GM12878 (cell line): ENCODE data around the gene LRRC10B. TPM values are rescaled to one million over a fixed set of nuclear protein-coding genes. Genes with fewer than 3 reads are reported as not detected.

Source experiments
- ATAC-seq: fragments of 200-7000 bp; cut with Tn5 transposase; 3 replicates; pipeline ENCODE4 v1.9.1; 2020; ENCODE audit warnings: mild to moderate bottlenecking, moderate library complexity
- BruUV-seq: library from RNA; stranded (reverse); fragments of 400-500 nt; replicated peaks from 2 replicates; lab custom pipeline; 2021; lab: Mats Ljungman, UMichigan
- CTCF ChIA-PET: fragments of 300-600 bp; sonication (Branson Sonifier 250); formaldehyde crosslinking; extraction: SDS; loops from one replicate; lab custom pipeline; 2021; ENCODE audit warnings: inconsistent platforms; lab: Yijun Ruan, JAX
- POLR2A ChIA-PET: fragments of 350-600 bp; formaldehyde crosslinking; extraction: SDS; loops from one replicate; lab custom pipeline; 2021; ENCODE audit warnings: inconsistent platforms; lab: Charles Lee
- RAD21 ChIA-PET: fragments of 300-600 bp; sonication (Branson Sonifier 250); formaldehyde crosslinking; loops from one replicate; lab custom pipeline; 2023; ENCODE audit warnings: antibody characterized with exemption; ENCODE audit not compliant: unreplicated experiment; lab: Charles Lee
- SMC1A ChIA-PET: fragments of 300-600 bp; sonication (Branson Sonifier 250); formaldehyde crosslinking; loops from one replicate; lab custom pipeline; 2023; ENCODE audit not compliant: unreplicated experiment, uncharacterized antibody; lab: Charles Lee
- DNase-seq: peaks from one replicate; pipeline ENCODE4 v3.0.0-alpha.2; 2011; ENCODE audit warnings: low read depth, low spot score
- FAIRE-seq: peaks from 3 replicates; lab custom pipeline; 2011; peaks lifted over from hg19 to GRCh38; lab: Jason Lieb, UNC
- H2AFZ ChIP-seq: 2 replicates; pipeline ENCODE4 v1.6.0; 2011; ENCODE audit warnings: low read depth, low read length, control low read depth; ENCODE audit not compliant: control insufficient read depth
- H3K27ac ChIP-seq: 2 replicates; pipeline ENCODE4 v1.5.1; 2011; ENCODE audit warnings: control low read depth; ENCODE audit not compliant: control insufficient read depth, insufficient read depth
- H3K27me3 ChIP-seq, 2 experiments: replicated peaks in 1 of 2; 2 replicates each; pipeline versions ENCODE4 v1.6.0 to v1.6.1; 2011; ENCODE audit warnings: low read length in 1 of 2; ENCODE audit not compliant: control insufficient read depth in 2 of 2, insufficient read depth in 2 of 2
- H3K36me3 ChIP-seq, 2 experiments: 2 replicates each; pipeline ENCODE4 v1.5.1; 2011; ENCODE audit warnings: low read length in 1 of 2; ENCODE audit not compliant: control insufficient read depth in 2 of 2, insufficient read depth in 2 of 2
- H3K4me1 ChIP-seq: 2 replicates; pipeline ENCODE4 v1.6.1; 2011; ENCODE audit warnings: mild to moderate bottlenecking, low read length, moderate library complexity, mixed read lengths; ENCODE audit not compliant: control insufficient read depth, insufficient read depth
- H3K4me2 ChIP-seq: 2 replicates; pipeline ENCODE4 v1.6.0; 2011; ENCODE audit warnings: control low read depth; ENCODE audit not compliant: control insufficient read depth, insufficient read depth
- H3K4me3 ChIP-seq: fragments of 200-600 bp; sonication (generic); 2 replicates; pipeline ENCODE4 v1.5.1; 2016
- H3K79me2 ChIP-seq: 2 replicates; pipeline ENCODE4 v1.6.0; 2011; ENCODE audit warnings: low read length; ENCODE audit not compliant: control insufficient read depth, insufficient read depth
- H3K9ac ChIP-seq: 2 replicates; pipeline ENCODE4 v1.8.0; 2011; ENCODE audit warnings: low read length, control low read depth, mixed read lengths; ENCODE audit not compliant: control insufficient read depth, insufficient read depth
- H3K9me3 ChIP-seq: replicated peaks from 3 replicates; pipeline ENCODE4 v1.5.1; 2011; ENCODE audit warnings: mild to moderate bottlenecking, low read length; ENCODE audit not compliant: control insufficient read depth, insufficient read depth
- H4K20me1 ChIP-seq: 2 replicates; pipeline ENCODE4 v1.6.0; 2011; ENCODE audit not compliant: control insufficient read depth, insufficient read depth
- NBN ChIP-seq: fragments of 450-650 bp; IDR thresholded peaks from 2 replicates; pipeline ENCODE4 v1.6.1; 2016
- NFXL1 ChIP-seq: fragments of 450-650 bp; IDR thresholded peaks from 2 replicates; pipeline ENCODE4 v1.6.1; 2017; ENCODE audit warnings: antibody characterized with exemption, mild to moderate bottlenecking, borderline replicate concordance
- NR2F1 ChIP-seq: fragments of 450-650 bp; conservative IDR thresholded peaks from 2 replicates; pipeline ENCODE4 v1.6.1; 2017; ENCODE audit warnings: mild to moderate bottlenecking
- STAT1 ChIP-seq: fragments of 450-650 bp; conservative IDR thresholded peaks from 2 replicates; pipeline ENCODE4 v1.6.1; 2014; ENCODE audit warnings: antibody characterized with exemption, mild to moderate bottlenecking
- ZBED1 ChIP-seq: IDR thresholded peaks from 2 replicates; pipeline ENCODE4 v1.6.1; 2016; ENCODE audit warnings: borderline replicate concordance
- WGBS: methylation state at CpG from one replicate; pipeline ENCODE4 v1.1.6; 2016; ENCODE audit warnings: low lambda C conversion rate; ENCODE audit not compliant: insufficient replicate concordance, insufficient coverage; ENCODE audit errors: missing lambda C conversion rate; 5-methylcytosine and 5-hydroxymethylcytosine counted together
- in situ Hi-C: fragments of 300-500 bp; cut with MboI; formaldehyde crosslinking; loops from 9 replicates; pipeline ENCODE4 v1.14.3; 2018; ENCODE audit warnings: mixed read lengths
- intact Hi-C: fragments of 100-400 bp; cut with micrococcal nuclease; formaldehyde crosslinking; loops from one replicate; pipeline ENCODE4 v1.14.2; 2022; ENCODE audit not compliant: unreplicated experiment
- polyA plus RNA-seq, 11 experiments: library from polyadenylated mRNA; depleted of rRNA in 4 of 11; unstranded in 6 of 11; stranded (reverse) in 5 of 11; fragments of >200 nt; fragmentation: Nextera tagmentation in 4 of 11; fragmentation: Illumina TruSeq in 1 of 11; extraction: Ambion mirVana in 4 of 11; extraction: Trizol in 1 of 11; gene quantifications; 1 replicate in 1 of 11; 2 replicates in 10 of 11; pipeline versions ENCODE4 v1.2.1 to v1.2.3, GENCODE V29; 2011 to 2016; ENCODE audit warnings: inconsistent platforms in 2 of 11, missing spikeins in 2 of 11, low read depth in 1 of 11
- total RNA-seq, 4 experiments: library from RNA; depleted of rRNA in 3 of 4; stranded (reverse); fragments of >200 nt in 3 of 4; fragmentation: Illumina TruSeq in 1 of 4; extraction: Trizol in 1 of 4; gene quantifications; 2 replicates each; pipeline versions ENCODE4 v1.2.1 to v1.2.3, GENCODE V29; 2013 to 2021
- TF ChIP-seq, protein P1 (sequence below), 3 experiments: IDR thresholded peaks in 2 of 3; conservative IDR thresholded peaks in 1 of 3; 2 replicates each; pipeline ENCODE4 v1.5.1; 2011; ENCODE audit warnings: low read depth in 3 of 3, low read length in 3 of 3, mild to moderate bottlenecking in 3 of 3, control low read depth in 2 of 3, moderate library complexity in 2 of 3, inconsistent platforms in 1 of 3, mixed read lengths in 1 of 3; ENCODE audit not compliant: control insufficient read depth in 2 of 3, insufficient read depth in 1 of 3; ENCODE audit errors: extremely low read depth in 1 of 3
- TF ChIP-seq, protein P2 (sequence below): IDR thresholded peaks from 2 replicates; pipeline ENCODE4 v1.6.1; 2011; ENCODE audit warnings: low read depth, low read length, improper control_type of control experiment, borderline replicate concordance
- TF ChIP-seq, protein P3 (sequence below): fragments of 450-650 bp; formaldehyde crosslinking; IDR thresholded peaks from 2 replicates; pipeline ENCODE4 v1.4.0; 2022; ENCODE audit warnings: mild to moderate bottlenecking, moderate library complexity

LRRC10B gene
- total and polyA plus RNA-seq, 10 of the 15 experiments (the other 5 are each of a cell fraction or from before 2014, with no cell fraction given) = not detected

DNA sequence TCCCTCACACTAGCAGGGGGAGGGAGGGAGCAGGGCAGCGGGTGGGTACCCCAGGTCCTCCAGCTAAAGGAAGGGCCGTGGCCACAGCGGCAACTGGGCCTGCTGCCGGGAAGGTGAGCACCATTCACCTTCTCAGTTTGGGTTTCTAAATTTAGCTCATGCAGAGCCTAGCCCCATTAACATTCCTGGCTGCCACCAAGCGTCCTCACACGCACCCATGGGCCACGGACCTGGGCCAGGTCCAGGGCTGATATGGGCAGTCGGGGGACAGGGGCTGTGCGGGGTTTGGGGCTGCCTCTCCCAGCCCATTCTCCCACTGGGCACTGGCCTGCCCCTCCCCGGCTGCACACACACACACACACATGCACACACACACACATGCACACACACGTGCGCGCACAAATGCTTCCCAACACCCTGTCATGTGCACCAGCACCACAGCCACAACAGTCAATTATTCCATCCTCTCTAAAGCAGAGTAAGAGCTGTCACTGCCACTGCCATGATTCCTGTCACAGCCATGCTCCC, 43.6 kb downstream of the LRRC10B start:
- no peak overlapping the region for H3K4me2 ChIP-seq

DNA sequence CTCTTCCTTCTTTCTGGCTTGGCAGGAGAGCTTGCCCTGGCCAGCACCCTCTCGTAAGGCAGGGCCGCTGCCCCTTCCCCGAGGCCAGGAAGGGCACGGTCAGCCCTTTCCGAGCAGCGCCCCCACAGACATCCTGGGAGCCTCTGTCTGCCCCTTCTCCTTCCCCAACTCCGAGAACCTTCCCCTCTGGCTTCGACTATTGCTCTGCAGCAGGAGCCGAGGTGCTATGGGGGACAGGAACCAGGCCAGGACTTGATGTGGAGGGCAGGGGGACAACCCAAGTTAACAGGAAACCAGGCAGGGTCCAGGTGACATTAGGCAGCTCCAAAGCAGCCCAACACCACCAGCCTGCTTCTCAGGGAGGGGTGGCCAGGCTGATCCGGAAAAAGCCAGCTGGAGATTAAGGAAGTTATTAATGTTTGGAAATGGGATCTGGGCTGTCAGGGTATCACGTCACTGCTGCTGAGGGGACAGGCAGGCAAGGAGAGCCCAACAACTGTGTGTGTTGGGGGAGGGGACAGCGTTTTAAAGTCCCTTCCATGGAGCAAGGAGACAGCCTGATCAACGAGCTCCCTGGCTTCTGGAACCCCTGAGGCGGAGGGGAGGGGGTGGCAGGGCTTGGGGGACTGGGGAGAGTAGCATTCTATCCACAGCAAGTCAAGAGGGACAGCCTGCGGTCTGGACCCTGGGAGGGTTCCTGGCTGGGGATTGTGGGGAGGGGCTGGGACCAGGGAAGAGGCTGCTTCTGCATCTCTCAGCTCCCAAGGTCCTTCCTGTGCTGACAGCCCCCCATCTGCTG, 45.0 kb downstream of the LRRC10B start:
- BruUV-seq = no TSS peak
- Histone ChIP-seq H3K27ac (no peak overlapping the region), H3K4me3 (no peak overlapping the region), H3K9me3 (no peaks in the 10 kb centered on the region), H3K27me3 (peaks cover 6% of the 10 kb centered on the region in 2 experiments), H3K4me2 (no peak overlapping the region), H3K36me3 (no peaks in the 10 kb centered on the region), H4K20me1 (no peaks in the 10 kb centered on the region), H3K9ac (no peak overlapping the region), H3K79me2 (no peaks in the 10 kb centered on the region), H2AFZ (no peak overlapping the region), H3K4me1 (no peaks in the 10 kb centered on the region)
- ATAC-seq (no peak), FAIRE-seq (no peak), DNase-seq (no peak)
- CTCF ChIA-PET = no interaction called here
- POLR2A ChIA-PET = no interaction called here
- SMC1A ChIA-PET = no interaction called here
- in situ Hi-C loops (no loop called here), intact Hi-C loops (no loop called here)
- RAD21 ChIA-PET = no interaction called here
- WGBS = 5% methylated on average over 14 of the region's 15 CpGs
- TF ChIP-seq NFXL1 = no peak
- TF ChIP-seq ZBED1 = no peak
- TF ChIP-seq, protein P1, sequence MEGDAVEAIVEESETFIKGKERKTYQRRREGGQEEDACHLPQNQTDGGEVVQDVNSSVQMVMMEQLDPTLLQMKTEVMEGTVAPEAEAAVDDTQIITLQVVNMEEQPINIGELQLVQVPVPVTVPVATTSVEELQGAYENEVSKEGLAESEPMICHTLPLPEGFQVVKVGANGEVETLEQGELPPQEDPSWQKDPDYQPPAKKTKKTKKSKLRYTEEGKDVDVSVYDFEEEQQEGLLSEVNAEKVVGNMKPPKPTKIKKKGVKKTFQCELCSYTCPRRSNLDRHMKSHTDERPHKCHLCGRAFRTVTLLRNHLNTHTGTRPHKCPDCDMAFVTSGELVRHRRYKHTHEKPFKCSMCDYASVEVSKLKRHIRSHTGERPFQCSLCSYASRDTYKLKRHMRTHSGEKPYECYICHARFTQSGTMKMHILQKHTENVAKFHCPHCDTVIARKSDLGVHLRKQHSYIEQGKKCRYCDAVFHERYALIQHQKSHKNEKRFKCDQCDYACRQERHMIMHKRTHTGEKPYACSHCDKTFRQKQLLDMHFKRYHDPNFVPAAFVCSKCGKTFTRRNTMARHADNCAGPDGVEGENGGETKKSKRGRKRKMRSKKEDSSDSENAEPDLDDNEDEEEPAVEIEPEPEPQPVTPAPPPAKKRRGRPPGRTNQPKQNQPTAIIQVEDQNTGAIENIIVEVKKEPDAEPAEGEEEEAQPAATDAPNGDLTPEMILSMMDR (IDR thresholded peaks at IDR 0.05 in 2 of 3, conservative IDR thresholded peaks at IDR 0.05 in 1 of 3; ENCODE audit: control insufficient read depth in 2 of 3, extremely low read depth in 1 of 3, insufficient read depth in 1 of 3, low read depth in 3 of 3, low read length in 3 of 3) = no peak
- no peak for TF ChIP-seq STAT1
- TF ChIP-seq, protein P2, sequence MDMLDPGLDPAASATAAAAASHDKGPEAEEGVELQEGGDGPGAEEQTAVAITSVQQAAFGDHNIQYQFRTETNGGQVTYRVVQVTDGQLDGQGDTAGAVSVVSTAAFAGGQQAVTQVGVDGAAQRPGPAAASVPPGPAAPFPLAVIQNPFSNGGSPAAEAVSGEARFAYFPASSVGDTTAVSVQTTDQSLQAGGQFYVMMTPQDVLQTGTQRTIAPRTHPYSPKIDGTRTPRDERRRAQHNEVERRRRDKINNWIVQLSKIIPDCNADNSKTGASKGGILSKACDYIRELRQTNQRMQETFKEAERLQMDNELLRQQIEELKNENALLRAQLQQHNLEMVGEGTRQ = no peak
- TF ChIP-seq, protein P3, sequence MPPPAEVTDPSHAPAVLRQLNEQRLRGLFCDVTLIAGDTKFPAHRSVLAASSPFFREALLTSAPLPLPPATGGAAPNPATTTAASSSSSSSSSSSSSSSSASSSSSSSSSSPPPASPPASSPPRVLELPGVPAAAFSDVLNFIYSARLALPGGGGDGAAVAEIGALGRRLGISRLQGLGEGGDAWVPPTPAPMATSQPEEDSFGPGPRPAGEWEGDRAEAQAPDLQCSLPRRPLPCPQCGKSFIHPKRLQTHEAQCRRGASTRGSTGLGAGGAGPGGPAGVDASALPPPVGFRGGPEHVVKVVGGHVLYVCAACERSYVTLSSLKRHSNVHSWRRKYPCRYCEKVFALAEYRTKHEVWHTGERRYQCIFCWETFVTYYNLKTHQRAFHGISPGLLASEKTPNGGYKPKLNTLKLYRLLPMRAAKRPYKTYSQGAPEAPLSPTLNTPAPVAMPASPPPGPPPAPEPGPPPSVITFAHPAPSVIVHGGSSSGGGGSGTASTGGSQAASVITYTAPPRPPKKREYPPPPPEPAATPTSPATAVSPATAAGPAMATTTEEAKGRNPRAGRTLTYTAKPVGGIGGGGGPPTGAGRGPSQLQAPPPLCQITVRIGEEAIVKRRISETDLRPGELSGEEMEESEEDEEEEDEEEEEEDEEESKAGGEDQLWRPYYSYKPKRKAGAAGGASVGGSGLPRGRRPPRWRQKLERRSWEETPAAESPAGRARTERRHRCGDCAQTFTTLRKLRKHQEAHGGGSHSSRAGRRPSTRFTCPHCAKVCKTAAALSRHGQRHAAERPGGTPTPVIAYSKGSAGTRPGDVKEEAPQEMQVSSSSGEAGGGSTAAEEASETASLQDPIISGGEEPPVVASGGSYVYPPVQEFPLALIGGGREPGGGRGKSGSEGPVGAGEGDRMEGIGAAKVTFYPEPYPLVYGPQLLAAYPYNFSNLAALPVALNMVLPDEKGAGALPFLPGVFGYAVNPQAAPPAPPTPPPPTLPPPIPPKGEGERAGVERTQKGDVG (CRISPR knock-in tag) = no peak
- no peak for TF ChIP-seq NR2F1

More for the DNA sequence above, 43.6 kb downstream of the LRRC10B start:
- Histone ChIP-seq H3K36me3 (no peaks in the 10 kb centered on the region), H3K4me1 (no peaks in the 10 kb centered on the region), H3K4me3 (no peak overlapping the region), H3K9me3 (no peaks in the 10 kb centered on the region), H3K27ac (no peak overlapping the region), H3K79me2 (no peaks in the 10 kb centered on the region), H3K9ac (no peak overlapping the region)
- no peak for DNase-seq
- ATAC-seq = no peak
- BruUV-seq = no TSS peak
- no peak for FAIRE-seq
- no peak for TF ChIP-seq NBN
- no peak for TF ChIP-seq NR2F1
- TF ChIP-seq, all 136 proteins: peak for 0
- ChIA-PET RAD21 (no interaction called here), POLR2A (no interaction called here), CTCF (no interaction called here), SMC1A (no interaction called here)
- Histone ChIP-seq H2AFZ (no peak overlapping the region), H3K27me3 (peaks cover 6% of the 10 kb centered on the region in 2 experiments), H4K20me1 (no peaks in the 10 kb centered on the region)
- in situ Hi-C loops (no loop called here), intact Hi-C loops (no loop called here)
- WGBS = 49% methylated on average over 10 of the region's 13 CpGs
